Activated T-cell treated with anti-CD3 and anti-CD28 coated beads, Interleukin-2, amount 50 U/mL, for 1 hour (primary cell): ENCODE results near the gene TRAF3.

Experiments used
- DNase-seq: peaks from one replicate; pipeline ENCODE4 v3.0.0-alpha.2; 2020

TRAF3 gene, protein sequence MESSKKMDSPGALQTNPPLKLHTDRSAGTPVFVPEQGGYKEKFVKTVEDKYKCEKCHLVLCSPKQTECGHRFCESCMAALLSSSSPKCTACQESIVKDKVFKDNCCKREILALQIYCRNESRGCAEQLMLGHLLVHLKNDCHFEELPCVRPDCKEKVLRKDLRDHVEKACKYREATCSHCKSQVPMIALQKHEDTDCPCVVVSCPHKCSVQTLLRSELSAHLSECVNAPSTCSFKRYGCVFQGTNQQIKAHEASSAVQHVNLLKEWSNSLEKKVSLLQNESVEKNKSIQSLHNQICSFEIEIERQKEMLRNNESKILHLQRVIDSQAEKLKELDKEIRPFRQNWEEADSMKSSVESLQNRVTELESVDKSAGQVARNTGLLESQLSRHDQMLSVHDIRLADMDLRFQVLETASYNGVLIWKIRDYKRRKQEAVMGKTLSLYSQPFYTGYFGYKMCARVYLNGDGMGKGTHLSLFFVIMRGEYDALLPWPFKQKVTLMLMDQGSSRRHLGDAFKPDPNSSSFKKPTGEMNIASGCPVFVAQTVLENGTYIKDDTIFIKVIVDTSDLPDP

GRCh38 chr14:102776761-102777710, at the start of gene TRAF3:
Gene TRAF3 (plus strand): TSS chr14:102777449. CDS start chr14:102870202, 92,753 bp downstream.
- peak; percentile 89 for DNase-seq

DNA sequence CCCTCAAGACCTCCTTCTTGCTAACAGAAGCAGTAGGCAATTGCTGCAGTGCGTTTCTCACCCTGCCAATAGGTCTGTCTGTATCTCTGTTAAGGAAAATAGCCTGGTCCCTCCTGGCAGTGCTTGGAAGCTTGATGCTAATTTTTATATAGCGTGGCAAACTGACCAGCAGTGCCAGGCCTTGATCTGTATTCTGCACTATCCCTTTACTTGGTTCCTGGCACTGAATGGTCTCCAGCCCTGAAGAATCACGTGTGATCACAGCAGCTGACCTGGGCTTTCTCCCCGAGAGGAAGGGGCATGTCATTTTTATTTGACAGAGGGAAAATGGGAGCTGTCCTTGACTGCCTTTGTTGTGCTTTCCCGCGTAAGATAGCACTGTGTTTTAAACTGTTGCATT, 48.7 kb upstream of the TRAF3 start:
- no peak for DNase-seq

DNA sequence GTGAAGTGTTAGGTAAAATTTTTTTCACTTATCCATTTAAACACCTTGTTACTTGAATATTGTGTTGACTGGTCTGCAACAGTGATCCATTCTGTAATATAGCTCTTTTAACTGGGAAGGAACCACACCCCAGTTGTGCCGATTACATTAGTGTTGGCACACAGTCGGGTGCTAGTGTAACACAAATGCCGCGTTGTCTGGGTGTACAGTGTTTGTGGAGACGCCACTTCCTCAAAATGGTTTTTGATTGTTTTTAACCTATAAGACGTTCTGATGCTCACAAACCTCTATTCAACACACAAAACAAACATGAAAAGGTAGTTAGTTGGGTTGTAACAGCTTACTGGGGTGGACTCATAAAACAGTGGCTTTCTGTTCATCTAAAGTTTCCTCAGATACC, 48.0 kb upstream of the TRAF3 start:
- DNase-seq, result no peak

- DNase-seq, result no peak
Measured at GRCh38 chr14:102729825-102730224, 47.4 kb upstream of the TRAF3 start.

- peak; percentile 14 for DNase-seq
Measured at GRCh38 chr14:102731101-102731870, 46.0 kb upstream of the TRAF3 start.

GRCh38 chr14:102731871-102732800, 45.1 kb upstream of the TRAF3 start:
- peak; percentile 16 for DNase-seq

DNA sequence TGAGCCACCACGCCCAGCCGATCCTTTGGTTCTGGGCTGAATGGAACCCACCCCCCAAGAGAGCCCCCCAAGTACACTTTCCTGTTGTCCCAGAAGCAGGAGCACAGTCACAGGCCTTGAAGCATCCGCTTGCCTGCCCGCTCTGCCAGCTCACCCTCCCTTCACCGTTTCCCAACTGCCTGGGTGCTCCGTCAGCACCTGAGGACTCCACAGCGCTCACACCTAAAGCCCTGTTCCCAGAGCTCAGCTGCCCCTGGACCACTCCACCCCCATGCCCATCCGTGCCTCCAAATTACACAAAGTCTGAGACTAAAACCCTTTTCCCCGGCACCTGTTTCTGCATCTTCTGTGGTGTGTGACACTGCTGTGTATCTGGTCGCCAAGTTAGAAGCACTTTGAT, 44.3 kb upstream of the TRAF3 start:
- peak; percentile 14 for DNase-seq

GRCh38 chr14:102733326-102733725, 43.9 kb upstream of the TRAF3 start:
- peak; percentile 14 for DNase-seq

DNA sequence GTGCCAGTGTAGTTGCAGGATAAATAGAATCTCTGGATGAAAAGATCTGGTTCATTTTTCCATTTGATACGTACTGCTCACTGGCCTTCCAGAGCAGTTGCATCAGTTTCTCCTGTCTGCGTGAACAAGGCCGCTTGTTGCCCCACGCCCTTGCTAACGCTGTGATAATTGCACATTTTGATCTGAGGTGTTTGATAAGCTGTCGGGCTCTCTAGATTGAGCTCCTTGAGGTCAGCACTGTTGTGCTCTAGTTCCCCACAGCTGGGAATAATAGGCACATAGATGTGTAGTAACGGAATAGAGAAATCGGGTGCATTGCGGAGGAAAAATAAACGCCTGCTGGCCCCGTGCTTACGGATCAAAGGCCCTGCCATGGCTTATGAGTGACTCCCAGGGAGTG, 42.8 kb upstream of the TRAF3 start:
- DNase-seq, result peak; percentile 14

GRCh38 chr14:102736956-102737355, 40.3 kb upstream of the TRAF3 start:
- DNase-seq, result peak; percentile 16

DNA sequence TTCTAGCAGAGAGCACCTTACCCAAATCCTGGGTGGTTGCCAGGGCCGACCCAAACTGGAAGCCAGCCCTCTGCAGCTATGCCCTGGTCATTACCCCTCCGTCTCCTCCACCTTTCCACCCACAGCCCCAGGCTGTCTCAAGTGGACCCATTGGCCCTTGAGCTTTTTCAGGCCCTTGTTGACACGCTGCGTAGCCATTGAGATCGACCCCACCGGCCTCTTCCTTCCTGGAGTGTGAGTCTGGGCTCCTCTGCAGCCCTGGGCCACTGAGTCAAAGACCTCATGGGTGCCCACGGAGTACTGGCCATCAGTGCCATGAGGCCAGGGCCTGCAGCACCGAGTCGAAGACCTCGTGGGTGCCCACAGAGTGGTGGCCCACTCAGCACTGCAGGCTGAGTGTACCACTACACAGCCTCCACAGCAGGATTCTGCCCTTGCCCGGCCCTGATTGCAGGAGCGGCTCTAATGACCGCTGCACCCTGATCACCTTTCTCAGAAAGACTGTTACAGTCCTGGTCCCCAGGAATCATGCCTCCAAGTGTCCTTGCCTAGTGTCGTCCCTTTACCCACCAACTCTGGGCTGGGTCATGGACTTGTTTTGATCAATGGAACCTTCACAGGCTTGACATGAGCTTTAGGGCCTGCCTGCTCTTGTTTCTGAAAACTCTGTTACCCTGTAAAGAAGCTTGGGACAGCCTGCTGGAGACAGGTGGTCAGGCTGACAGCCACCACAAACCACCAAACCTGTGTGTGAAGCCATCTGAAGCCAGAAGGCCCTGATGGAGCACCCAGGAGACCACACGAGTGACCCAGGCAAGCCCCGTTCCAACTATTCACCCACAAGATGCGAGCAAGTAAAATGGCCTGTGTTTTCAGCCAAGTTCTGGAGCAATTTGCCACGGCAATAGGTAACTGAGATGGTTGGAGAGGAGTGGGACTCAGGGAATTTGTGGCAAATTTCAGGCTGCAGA, 39.6 kb upstream of the TRAF3 start:
- peak; percentile 16 for DNase-seq

DNA sequence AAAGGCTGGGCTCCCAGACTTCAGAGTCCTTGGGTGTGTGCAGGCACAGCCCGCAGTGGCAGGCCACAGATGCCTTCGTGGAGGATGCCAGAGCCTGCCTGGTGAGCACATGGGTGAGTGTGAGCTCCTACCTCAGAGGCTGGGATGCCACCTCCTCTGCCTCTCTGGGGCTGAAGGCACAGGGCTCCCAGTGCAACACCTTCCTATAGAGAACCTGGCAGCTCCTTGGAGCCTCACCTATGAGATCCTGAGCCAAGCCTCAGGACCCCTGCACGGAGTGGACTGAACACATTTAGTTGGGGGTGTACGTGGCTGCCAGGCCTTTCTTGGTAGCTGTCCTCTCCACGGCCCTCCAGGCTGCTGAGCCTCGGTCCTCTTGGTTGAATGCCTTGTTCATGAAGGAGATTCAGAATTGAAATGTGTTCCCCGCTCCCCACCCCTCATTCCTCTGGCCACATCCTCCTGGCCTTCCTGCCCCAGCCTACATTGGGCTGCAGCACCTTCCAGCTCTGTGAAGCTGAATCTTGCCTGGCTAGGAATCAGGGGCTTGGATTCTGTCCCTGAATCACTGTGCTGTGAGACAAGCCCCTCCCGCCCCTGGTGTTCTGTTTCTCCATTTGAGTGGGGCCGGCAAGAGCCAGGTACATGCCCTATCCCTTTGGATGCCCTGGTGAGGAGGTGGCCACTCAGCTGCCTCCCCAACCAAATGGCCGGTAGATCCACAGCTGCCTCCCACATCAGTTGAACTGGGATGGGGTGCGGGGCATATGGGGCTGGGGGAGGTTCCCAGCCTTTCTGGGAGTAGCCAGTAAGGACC, 38.7 kb upstream of the TRAF3 start:
- no peak for DNase-seq

DNA sequence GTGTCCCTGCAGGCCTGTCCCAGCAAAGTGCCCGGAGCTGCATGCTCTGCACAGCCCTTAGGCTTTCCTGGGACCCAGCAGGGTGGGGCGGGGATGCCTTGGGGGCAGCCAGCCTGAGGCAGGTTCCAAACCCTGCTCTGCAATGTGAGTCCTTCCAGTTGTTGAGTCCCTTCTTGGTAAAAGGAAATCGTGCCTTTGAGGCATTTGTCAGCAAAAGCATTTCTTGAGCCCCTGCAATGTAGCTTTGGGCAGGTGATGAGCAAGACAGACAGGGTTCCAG, 38.1 kb upstream of the TRAF3 start:
- DNase-seq, result no peak

GRCh38 chr14:102746634-102747438, 30.4 kb upstream of the TRAF3 start:
- no peak for DNase-seq

DNA sequence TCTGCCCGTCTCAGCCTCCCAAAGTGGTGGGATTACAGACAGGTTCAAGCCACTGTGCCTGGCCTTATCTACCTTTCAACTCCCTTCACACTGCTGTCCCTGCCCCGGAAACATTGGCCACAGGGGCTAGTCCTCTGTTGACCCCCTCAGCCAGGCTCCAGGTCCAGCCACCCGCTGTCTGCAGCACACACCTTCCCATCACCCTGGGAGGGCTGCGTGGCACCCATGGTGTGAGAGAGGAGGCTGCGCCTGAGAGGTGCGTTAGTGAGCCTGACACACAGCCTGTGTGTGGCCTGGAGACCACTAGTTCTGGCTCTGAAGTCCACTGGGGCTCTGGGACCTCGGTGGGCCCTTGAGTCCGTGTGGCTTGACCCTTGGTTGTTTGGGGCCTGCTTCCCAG, 28.4 kb upstream of the TRAF3 start:
- DNase-seq, result no peak

DNA sequence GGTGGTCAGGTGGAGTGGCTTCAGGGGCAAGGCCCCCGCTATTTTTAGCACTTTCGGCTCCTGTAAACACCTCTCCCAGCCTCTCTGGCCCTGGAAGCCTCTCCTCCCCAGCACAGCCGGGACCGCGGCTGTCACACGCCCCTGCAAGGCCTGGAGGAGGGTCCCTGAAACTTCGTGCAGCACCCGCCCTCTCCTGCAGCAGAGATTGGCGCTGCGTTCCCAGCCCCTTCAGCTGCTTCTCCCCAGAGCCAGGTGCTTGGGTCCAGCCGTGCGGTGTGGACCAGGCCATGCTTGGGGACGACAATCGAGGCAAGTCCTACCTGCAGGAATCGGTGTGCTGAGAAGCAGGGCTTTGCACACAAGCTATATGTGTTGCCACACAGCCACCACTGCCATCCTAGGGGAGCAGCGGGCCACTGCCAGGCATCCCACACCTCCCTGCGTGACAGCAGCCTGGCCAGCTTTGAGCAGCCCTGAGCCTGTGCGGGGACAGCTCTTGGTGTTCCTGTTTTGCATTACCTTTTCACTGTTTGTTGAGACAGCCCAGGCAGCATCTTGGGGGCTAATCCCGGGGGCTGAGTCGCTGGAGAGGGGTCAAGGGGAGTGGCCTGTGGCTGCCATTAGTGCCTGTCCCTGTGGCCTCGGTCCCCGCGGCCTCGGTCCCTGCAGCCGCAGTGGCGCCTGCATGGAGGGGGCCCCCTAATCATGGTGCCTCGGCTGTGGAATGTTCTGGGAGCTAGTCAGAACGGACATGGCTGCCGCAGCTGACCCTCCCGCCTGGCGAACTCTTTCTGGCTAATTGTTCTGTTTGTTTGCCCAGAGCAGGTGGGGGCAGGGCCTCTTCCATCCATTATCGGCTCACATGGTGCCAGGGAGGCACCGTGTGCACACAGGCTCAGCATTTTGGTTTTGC, 27.6 kb upstream of the TRAF3 start:
- DNase-seq, result no peak

- DNase-seq, result no peak
Measured at GRCh38 chr14:102750376-102750775, 26.9 kb upstream of the TRAF3 start.

- DNase-seq, result no peak
Measured at GRCh38 chr14:102751088-102751487, 26.2 kb upstream of the TRAF3 start.
